WERI-Rb-1 (cell line): ENCODE data around the gene ZBED4.

Source experiments
- DNase-seq: peaks from one replicate; pipeline ENCODE4 v3.0.0-alpha.2; 2020
- H3K27ac ChIP-seq: fragments of 250-450 bp; sonication (Bioruptor Pico); 2 replicates; pipeline ENCODE4 v1.5.1; 2020; ENCODE audit warnings: mild to moderate bottlenecking, moderate library complexity
- H3K27me3 ChIP-seq: fragments of 250-450 bp; sonication (Bioruptor Pico); 2 replicates; pipeline ENCODE4 v1.5.1; 2021; ENCODE audit warnings: mild to moderate bottlenecking, low read depth, moderate library complexity; ENCODE audit not compliant: insufficient read depth, severe bottlenecking
- H3K36me3 ChIP-seq: fragments of 250-450 bp; sonication (Bioruptor Pico); 2 replicates; pipeline ENCODE4 v1.5.1; 2020; ENCODE audit warnings: mild to moderate bottlenecking, moderate library complexity
- H3K4me3 ChIP-seq: 2 replicates; pipeline ENCODE4 v1.5.1; 2011; ENCODE audit warnings: low read depth, mild to moderate bottlenecking, control low read depth, low read length
- H3K9me3 ChIP-seq: fragments of 250-450 bp; sonication (Bioruptor Pico); 2 replicates; pipeline ENCODE4 v1.5.1; 2021; ENCODE audit warnings: mild to moderate bottlenecking, moderate library complexity; ENCODE audit not compliant: severe bottlenecking
- CTCF ChIP-seq: IDR thresholded peaks from 2 replicates; pipeline ENCODE4 v1.5.1; 2011; ENCODE audit warnings: low read depth, mild to moderate bottlenecking, control low read depth, inconsistent platforms, low read length

ZBED4 gene

GRCh38 chr22:49917974-49918910, 64.6 kb downstream of the ZBED4 start, which contains the start of the genes ALG12 and CRELD2:
Gene ALG12 (minus strand): TSS chr22:49918438. CDS start chr22:49913765, 4,673 bp downstream.
Gene CRELD2 (plus strand): TSS chr22:49918634. CDS start chr22:49918770, 136 bp downstream.
- peak within 1 kb of the TSS; percentile 95 for H3K27ac ChIP-seq
- TF ChIP-seq CTCF = no peak

GRCh38 chr22:49918911-49919881, 65.6 kb downstream of the ZBED4 start:
- DNase-seq = no peak
- Histone ChIP-seq H3K9me3 (no peaks in the 10 kb centered on the region), H3K27ac (peak overlapping the region; percentile 72), H3K27me3 (no peaks in the 10 kb centered on the region), H3K36me3 (peaks cover 15% of the 10 kb centered on the region; the same call in 1 of the 2 replicates), H3K4me3 (peak overlapping the region; percentile 59)
- no peak for TF ChIP-seq CTCF

More at GRCh38 chr22:49917974-49918910, 64.6 kb downstream of the ZBED4 start, which contains the start of the genes ALG12 and CRELD2:
- peak; percentile 97 for DNase-seq
- peak within 1 kb of the TSS; percentile 94 for H3K4me3 ChIP-seq
- H3K27me3 ChIP-seq = no peaks in the 10 kb centered on the region
- H3K9me3 ChIP-seq = no peaks in the 10 kb centered on the region
- H3K36me3 ChIP-seq = peaks cover 19% of the 10 kb centered on the region

GRCh38 chr22:49920859-49921258, 67.2 kb downstream of the ZBED4 start:
- no peak for DNase-seq
- H3K4me3 ChIP-seq = no peak overlapping the region
- H3K36me3 ChIP-seq = peaks cover 16% of the 10 kb centered on the region; the same call in 1 of the 2 replicates
- no peak for TF ChIP-seq CTCF
- H3K27ac ChIP-seq = no peak overlapping the region
- H3K27me3 ChIP-seq = no peaks in the 10 kb centered on the region
- H3K9me3 ChIP-seq = no peaks in the 10 kb centered on the region

GRCh38 chr22:49921508-49922278, 68.0 kb downstream of the ZBED4 start:
- H3K27ac ChIP-seq = no peak overlapping the region
- H3K9me3 ChIP-seq = no peaks in the 10 kb centered on the region
- TF ChIP-seq CTCF = no peak
- no peak for DNase-seq
- H3K4me3 ChIP-seq = no peak overlapping the region
- H3K36me3 ChIP-seq = peaks cover 17% of the 10 kb centered on the region; the same call in 1 of the 2 replicates
- no peaks in the 10 kb centered on the region for H3K27me3 ChIP-seq

- Histone ChIP-seq H3K9me3 (no peaks in the 10 kb centered on the region), H3K27ac (no peak overlapping the region), H3K4me3 (no peak overlapping the region), H3K36me3 (peaks cover 20% of the 10 kb centered on the region; the same call in 1 of the 2 replicates), H3K27me3 (no peaks in the 10 kb centered on the region)
- TF ChIP-seq CTCF = no peak
- no peak for DNase-seq
Observed at GRCh38 chr22:49922484-49922883, 68.8 kb downstream of the ZBED4 start.
